Body of pancreas (tissue), 4 donors: ENCODE results near the gene HPS3. TPM values are rescaled to one million over a fixed set of nuclear protein-coding genes. Genes with fewer than 3 reads are reported as not detected.
A peak's percentile ranks its signal among the peaks of the same experiment; 100 is the strongest.
"Not testable (repeated sequence)": the region's sequence is repeated elsewhere in the genome, so short reads cannot be mapped to it uniquely, and the experiment has no call there.

Experiments
- ATAC-seq: fragments of 150-250 bp; one replicate; pipeline ENCODE4 v1.9.1; 2016
- DNase-seq, 4 donors: peaks; one replicate each; pipeline ENCODE4 v3.0.0-alpha.2; 2019
- H3K27ac ChIP-seq, 4 donors: fragments of 200-600 bp; sonication (generic); 1 replicate in 3 of 4; 2 replicates in 1 of 4; pipeline versions ENCODE4 v1.5.1 to v1.6.1; 2016 to 2019; ENCODE audit warnings: mild to moderate bottlenecking in 1 of 4, mixed read lengths in 1 of 4, moderate library complexity in 1 of 4
- H3K27me3 ChIP-seq, 2 donors: fragments of 200-600 bp; sonication (generic); one replicate each; pipeline ENCODE4 v1.6.0; 2016; ENCODE audit warnings: mild to moderate bottlenecking in 1 of 2
- H3K36me3 ChIP-seq, 2 donors: fragments of 200-600 bp; sonication (generic); replicated peaks in 1 of 2; 2 replicates each; pipeline ENCODE4 v1.5.1; 2016; ENCODE audit warnings: low read depth in 2 of 2; ENCODE audit not compliant: insufficient read depth in 1 of 2
- H3K4me1 ChIP-seq: fragments of 200-600 bp; sonication (generic); one replicate; pipeline ENCODE4 v1.6.0; 2016
- H3K4me3 ChIP-seq, 2 donors: fragments of 200-600 bp; sonication (generic); 1 replicate in 1 of 2; 2 replicates in 1 of 2; pipeline ENCODE4 v1.5.1; 2016 to 2019
- H3K9me3 ChIP-seq, 3 donors: fragments of 200-600 bp; sonication (generic); 1 replicate in 2 of 3; 2 replicates in 1 of 3; pipeline ENCODE4 v1.5.1; 2016
- POLR2A ChIP-seq, 3 donors: fragments of 450-650 bp; IDR thresholded peaks; one replicate each; pipeline ENCODE4 v1.6.1; 2016; ENCODE audit warnings: antibody characterized with exemption in 3 of 3, mild to moderate bottlenecking in 2 of 3
- WGBS, 2 donors: methylation state at CpG; one replicate each; pipeline ENCODE4 v1.1.5; 2017; 5-methylcytosine and 5-hydroxymethylcytosine counted together
- intact Hi-C: fragments of 100-400 bp; cut with DNase I; formaldehyde crosslinking; loops from one replicate; pipeline ENCODE4 v1.15.1; 2023
- small RNA-seq: library from RNA; depleted of rRNA; stranded (forward); fragments of <200 nt; gene quantifications from one replicate; pipeline ENCODE3, GENCODE V24; 2016
- total RNA-seq, 2 donors: library from RNA; depleted of rRNA; stranded (reverse); fragments of >200 nt; gene quantifications; one replicate each; pipeline ENCODE4 v1.1.0, GENCODE V29; 2016
- TF ChIP-seq, protein P1 (sequence below), 7 experiments: fragments of 450-650 bp in 4 of 7; fragments of 200-600 bp in 3 of 7; sonication (generic) in 3 of 7; IDR thresholded peaks; one replicate each; pipeline ENCODE4 v1.5.1; 2016 to 2019; ENCODE audit warnings: antibody characterized with exemption in 7 of 7

The HPS3 gene
- total RNA-seq, 2 donors from 2014 or later: 15.8 to 18.2 TPM

DNA sequence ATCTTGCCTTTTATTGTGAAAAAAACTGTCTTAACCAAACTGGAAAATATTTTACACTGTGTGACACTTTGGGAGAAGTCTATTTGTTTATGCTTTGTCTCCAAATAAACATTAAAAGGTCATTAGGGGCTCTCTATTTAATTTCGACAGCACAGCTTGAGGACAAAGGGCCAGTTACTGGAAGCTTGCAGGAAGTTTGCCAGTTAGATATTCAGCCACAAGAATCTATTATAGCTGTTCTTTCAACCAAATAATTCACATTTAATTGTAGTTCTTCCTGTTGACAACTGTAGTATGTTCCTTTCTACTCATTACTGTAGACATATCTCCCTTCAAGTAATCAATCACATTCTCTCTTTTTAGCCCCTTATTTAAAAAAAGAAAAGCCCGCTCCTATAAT, 86.1 kb downstream of the HPS3 start:
- 70% methylated on average over 2 of the region's 2 CpGs for WGBS, 2 donors
- intact Hi-C loops: no loop called here
- TF ChIP-seq POLR2A (IDR thresholded peaks at IDR 0.05): no peak
- Histone ChIP-seq H3K27me3 (no peaks in the 10 kb centered on the region), H3K4me3 (no peak overlapping the region), H3K9me3 (no peaks in the 10 kb centered on the region), H3K27ac (no peak overlapping the region), H3K4me1 (no peaks in the 10 kb centered on the region), H3K36me3 (no peaks in the 10 kb centered on the region)
- no peak for ATAC-seq
- no peak for DNase-seq

- WGBS, 2 donors: 82 to 85% methylated on average over 4 of the region's 4 CpGs
- Histone ChIP-seq H3K4me1 (peaks cover 2% of the 10 kb centered on the region), H3K36me3 (no peaks in the 10 kb centered on the region), H3K4me3 (no peak overlapping the region), H3K9me3 (no peaks in the 10 kb centered on the region), H3K27me3 (no peaks in the 10 kb centered on the region), H3K27ac (no peak overlapping the region)
- intact Hi-C loops: no loop called here
- TF ChIP-seq POLR2A (IDR thresholded peaks at IDR 0.05): no peak
- TF ChIP-seq, protein P1, sequence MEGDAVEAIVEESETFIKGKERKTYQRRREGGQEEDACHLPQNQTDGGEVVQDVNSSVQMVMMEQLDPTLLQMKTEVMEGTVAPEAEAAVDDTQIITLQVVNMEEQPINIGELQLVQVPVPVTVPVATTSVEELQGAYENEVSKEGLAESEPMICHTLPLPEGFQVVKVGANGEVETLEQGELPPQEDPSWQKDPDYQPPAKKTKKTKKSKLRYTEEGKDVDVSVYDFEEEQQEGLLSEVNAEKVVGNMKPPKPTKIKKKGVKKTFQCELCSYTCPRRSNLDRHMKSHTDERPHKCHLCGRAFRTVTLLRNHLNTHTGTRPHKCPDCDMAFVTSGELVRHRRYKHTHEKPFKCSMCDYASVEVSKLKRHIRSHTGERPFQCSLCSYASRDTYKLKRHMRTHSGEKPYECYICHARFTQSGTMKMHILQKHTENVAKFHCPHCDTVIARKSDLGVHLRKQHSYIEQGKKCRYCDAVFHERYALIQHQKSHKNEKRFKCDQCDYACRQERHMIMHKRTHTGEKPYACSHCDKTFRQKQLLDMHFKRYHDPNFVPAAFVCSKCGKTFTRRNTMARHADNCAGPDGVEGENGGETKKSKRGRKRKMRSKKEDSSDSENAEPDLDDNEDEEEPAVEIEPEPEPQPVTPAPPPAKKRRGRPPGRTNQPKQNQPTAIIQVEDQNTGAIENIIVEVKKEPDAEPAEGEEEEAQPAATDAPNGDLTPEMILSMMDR (IDR thresholded peaks at IDR 0.05): no peak
- no peak for DNase-seq
- no peak for ATAC-seq
Measured at GRCh38 chr3:149216193-149216869, 86.9 kb downstream of the HPS3 start.

DNA sequence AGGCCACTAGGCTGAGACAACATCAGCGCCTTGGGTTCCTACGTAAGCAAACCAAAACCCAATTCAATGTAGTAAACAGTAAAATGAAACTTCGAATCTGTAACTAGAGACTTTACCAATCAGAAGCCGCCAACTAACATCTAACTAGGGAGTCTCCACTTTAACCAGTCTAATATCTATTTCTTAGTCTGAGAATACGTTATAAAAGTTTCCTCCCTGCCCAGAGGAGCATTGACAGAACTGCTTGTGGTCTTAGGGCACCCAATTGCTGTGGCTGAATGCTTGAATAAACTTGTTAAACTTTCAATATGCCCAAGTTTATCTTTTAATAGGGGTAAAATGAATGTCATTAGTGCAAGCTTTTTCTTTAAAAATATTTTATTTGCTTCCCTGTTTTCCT, 87.9 kb downstream of the HPS3 start:
- Histone ChIP-seq H3K4me1 (peaks cover 12% of the 10 kb centered on the region), H3K4me3 (no peak overlapping the region), H3K36me3 (no peaks in the 10 kb centered on the region), H3K27ac (no peak overlapping the region), H3K9me3 (no peaks in the 10 kb centered on the region), H3K27me3 (no peaks in the 10 kb centered on the region)
- 90 to 92% methylated on average over 5 of the region's 5 CpGs for WGBS, 2 donors
- no peak for TF ChIP-seq POLR2A (IDR thresholded peaks at IDR 0.05)
- TF ChIP-seq, protein P1 (IDR thresholded peaks at IDR 0.05): no peak
- intact Hi-C loops: no loop called here
- no peak for ATAC-seq
- no peak for DNase-seq

- H3K4me3 ChIP-seq, DNase-seq: not testable (repeated sequence)
- WGBS, 2 donors: 72 to 89% methylated on average over 1 of the region's 1 CpG
Measured at GRCh38 chr3:149219380-149220121, 90.1 kb downstream of the HPS3 start.

DNA sequence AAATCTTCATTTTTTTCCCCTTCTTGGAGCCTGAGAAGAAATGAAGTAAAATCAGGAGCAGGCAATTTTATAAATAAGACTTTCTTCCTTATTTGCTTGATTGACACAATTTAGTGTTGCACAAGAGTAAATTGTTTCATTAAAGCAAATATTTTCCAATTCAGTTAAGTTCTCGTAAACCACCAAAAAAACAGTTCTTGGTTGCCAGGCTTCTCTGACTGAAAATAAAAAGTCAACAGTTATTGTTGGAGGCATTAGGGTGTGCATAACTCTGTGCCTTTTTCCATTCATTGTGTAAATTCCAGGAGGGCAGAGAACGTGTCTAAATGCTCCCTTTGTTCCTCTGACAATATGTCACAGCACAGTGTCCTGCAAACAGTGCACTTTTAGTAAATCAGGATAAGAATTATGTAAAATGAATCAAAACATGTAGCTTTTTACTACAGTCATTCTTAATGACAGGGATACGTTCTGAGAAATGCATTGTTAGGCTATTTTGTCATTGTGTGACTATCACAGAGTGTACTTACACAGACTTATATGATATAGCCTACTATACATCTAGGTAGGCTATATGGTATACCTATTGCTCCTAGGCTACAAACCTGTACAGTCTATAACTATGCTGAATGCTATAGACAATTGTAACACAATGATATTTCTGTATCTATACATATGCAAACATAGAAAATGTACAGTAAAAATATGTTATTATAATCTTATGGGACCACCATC, 92.5 kb downstream of the HPS3 start, which contains the start of gene CP:
Gene CP (minus strand): TSS at position 47 of the 735 bp plus-strand sequence. CDS start 37 bp downstream, at position 10.
- intact Hi-C loops: no loop called here

More at GRCh38 chr3:149219380-149220121, 90.1 kb downstream of the HPS3 start:
- H3K36me3 ChIP-seq, ATAC-seq, H3K27ac ChIP-seq, H3K27me3 ChIP-seq, intact Hi-C loops, H3K9me3 ChIP-seq: not testable (repeated sequence)
- H3K4me1 ChIP-seq: peaks cover 17% of the 10 kb centered on the region

More for the DNA sequence above, 92.5 kb downstream of the HPS3 start, which contains the start of gene CP:
- ATAC-seq (peak; percentile 37), DNase-seq (no peak)
- Histone ChIP-seq H3K4me3 (no peak within 1 kb of the TSS), H3K27me3 (no peaks in the 10 kb centered on the region), H3K27ac (peak within 1 kb of the TSS in 2 of 4 donors; percentile 1 to 54), H3K36me3 (no peaks in the 10 kb centered on the region), H3K9me3 (no peaks in the 10 kb centered on the region), H3K4me1 (peaks cover 22% of the 10 kb centered on the region)
- 22 to 24% methylated on average over 3 of the region's 3 CpGs for WGBS, 2 donors
- TF ChIP-seq, protein P1 (IDR thresholded peaks at IDR 0.05): no peak
- no peak for TF ChIP-seq POLR2A (IDR thresholded peaks at IDR 0.05)

Small RNA genes lying within 50 kb of the gene (small RNA-seq; reads per million reads assigned to genes)
- not detected for gene RF00019

Other genes starting within 250 kb of the HPS3 start
- 10 to 100 TPM in 1 of 2 donors, 1 to 10 TPM in 1; 8.9 to 16.3 TPM for gene GYG1, start 138.1 kb upstream of the HPS3 start, total RNA-seq
- gene HLTF, start 43.1 kb upstream of the HPS3 start, total RNA-seq: 10 to 100 TPM; 10.9 to 15.3 TPM
- 10 to 100 TPM in 1 of 2 donors, 1 to 10 TPM in 1; 5.7 to 11.5 TPM for gene CP, start 92.2 kb downstream of the HPS3 start, total RNA-seq
- 10 to 100 TPM in 1 of 2 donors, 1 to 10 TPM in 1; 7.9 to 13.2 TPM for gene TM4SF18, start 204.0 kb downstream of the HPS3 start, total RNA-seq
- gene TM4SF1, start 248.0 kb downstream of the HPS3 start, total RNA-seq: 100 to 1,000 TPM; 104 to 168 TPM